GM19455 (cell line): ENCODE measurements around the gene STRADA.
"Not testable (repeated sequence)": the region's sequence is repeated elsewhere in the genome, so short reads cannot be mapped to it uniquely, and the experiment has no call there.

ENCODE experiments used
- ATAC-seq: cut with Tn5 transposase; IDR thresholded peaks from one replicate; pipeline ENCODE4 v1.9.1; 2021; ENCODE audit not compliant: unreplicated experiment

Gene STRADA

DNA sequence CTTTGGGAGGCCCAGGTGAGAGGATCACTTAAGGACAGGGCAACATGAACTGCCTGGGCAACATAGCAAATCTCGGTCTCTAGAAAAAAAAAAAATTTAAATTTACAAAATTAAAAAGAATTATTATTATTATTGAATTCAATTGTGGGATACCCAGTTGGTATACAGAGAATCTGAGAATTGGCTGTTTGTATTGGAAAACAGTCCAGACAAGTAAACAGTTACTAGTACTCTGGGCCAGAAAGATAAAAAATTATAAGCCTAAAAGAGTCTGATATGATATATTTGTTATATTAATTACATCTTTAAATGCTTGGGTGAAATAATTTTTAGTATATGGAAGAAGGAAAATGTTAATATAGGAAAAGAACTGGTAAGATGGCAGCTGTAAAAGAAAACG, 16.8 kb upstream of the STRADA start:
- ATAC-seq, result no peak

- ATAC-seq, result no peak
Measured at GRCh38 chr17:63754046-63754445, 12.4 kb upstream of the STRADA start.

- no peak for ATAC-seq
Measured at GRCh38 chr17:63753215-63753614, 11.6 kb upstream of the STRADA start.

DNA sequence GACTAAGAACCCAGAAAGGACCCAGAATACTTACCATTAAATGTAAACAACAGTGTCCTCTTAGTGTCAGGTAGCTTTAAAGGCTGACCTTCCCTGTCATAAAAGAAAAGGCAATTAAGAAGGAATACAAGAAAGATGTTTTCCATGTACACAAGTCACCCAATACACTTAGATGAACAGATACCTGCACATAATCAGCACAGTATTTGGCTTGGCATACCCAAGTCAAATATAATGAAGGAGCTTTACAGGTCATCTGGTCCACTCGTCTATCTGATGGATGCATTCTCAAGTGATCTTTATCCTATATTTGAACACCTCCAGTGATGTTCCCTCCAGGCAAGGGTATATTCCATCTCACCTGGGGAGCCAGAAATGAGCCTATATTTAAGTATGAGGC, 11.1 kb upstream of the STRADA start:
- no peak for ATAC-seq

DNA sequence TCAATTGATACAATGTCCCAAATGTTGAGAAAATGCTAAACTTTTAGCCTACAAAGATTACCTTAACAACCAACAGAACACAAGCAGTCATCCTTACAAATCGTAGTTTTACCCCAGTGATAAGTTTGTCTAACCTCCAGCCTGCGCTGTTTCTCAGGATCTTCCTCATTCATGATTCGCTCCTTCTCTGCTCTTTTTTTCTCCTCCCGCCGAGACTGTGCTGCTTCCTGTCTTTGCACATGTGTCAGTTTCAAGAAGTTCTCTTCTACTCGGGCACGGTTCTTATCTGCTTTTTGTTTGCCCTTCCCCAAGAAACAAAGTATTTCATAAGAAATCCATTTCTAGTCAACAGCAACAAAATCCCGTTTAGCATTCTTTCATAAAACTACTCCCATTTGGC, 10.2 kb upstream of the STRADA start:
- no peak for ATAC-seq

GRCh38 chr17:63741143-63741407, 524 bp downstream of the STRADA start:
- peak; percentile 36 for ATAC-seq

- ATAC-seq, result no peak
Measured at GRCh38 chr17:63740464-63741142, 996 bp downstream of the STRADA start.

DNA sequence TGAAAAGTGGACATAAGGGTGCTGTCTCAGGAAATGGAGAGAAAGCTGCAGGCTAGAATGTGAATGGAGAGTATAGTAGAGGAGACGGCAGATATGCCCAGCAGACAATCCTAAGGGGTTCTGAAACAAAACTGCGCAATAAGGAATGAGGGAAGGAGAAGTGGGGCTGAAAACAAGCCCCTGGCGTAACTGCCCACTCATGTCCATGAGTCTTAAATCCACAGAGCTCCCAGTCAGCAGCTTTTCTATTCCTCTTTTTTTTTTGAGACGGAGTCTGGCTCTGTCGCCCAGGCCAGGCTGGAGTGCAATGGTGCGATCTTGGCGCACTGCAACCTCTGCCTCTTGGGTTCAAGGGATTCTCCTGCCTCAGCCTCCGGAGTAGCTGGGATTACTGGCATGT, 5.9 kb downstream of the STRADA start:
- no peak for ATAC-seq

DNA sequence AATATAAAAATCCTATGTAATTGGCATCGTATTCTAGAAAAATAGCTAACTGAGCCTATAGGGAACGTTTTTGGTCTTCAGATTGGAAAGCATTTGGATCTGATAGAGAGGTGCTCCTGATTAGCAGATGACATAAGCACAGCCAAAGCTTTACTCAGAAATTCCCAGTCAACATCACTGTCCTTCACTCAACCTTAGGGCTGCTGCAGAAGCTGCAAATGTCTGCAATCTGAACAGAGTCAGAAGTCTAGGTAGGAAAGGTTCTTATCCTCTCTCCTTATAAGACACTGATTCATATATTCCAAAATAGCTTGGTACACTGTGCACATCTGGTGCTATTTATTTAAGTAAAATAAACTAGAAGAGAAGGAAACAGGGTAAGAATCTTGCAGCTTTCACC, 19.2 kb downstream of the STRADA start:
- ATAC-seq, result no peak

- ATAC-seq, result not testable (repeated sequence)
Measured at GRCh38 chr17:63720194-63720593, 21.4 kb downstream of the STRADA start.

- no peak for ATAC-seq
Measured at GRCh38 chr17:63718988-63719387, 22.6 kb downstream of the STRADA start.

GRCh38 chr17:63716426-63716825, 25.2 kb downstream of the STRADA start:
- ATAC-seq, result no peak

- ATAC-seq, result no peak
Measured at GRCh38 chr17:63714550-63715277, 26.9 kb downstream of the STRADA start.

GRCh38 chr17:63709110-63709509, 32.5 kb downstream of the STRADA start:
- no peak for ATAC-seq

DNA sequence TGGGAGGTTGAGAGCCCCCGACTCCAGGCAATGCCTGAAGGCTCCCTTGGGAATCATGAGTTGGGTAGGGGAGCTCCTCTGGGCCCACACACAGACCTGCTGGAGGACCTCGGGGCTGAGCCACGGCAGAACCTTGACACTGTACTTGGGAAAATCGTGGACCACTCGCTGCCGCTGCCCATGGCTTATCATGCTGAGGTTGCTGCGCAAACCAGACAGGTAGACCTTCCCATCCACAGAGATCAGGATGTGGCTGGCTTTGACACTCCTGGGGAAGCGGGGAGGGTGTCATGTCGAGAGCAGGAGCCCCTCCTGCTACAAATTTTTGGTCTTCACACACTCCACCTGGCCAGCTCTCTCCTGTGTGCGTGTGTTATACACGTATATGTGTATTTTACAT, 34.4 kb downstream of the STRADA start:
- no peak for ATAC-seq

- no peak for ATAC-seq
Measured at GRCh38 chr17:63706336-63707082, 35.1 kb downstream of the STRADA start.

DNA sequence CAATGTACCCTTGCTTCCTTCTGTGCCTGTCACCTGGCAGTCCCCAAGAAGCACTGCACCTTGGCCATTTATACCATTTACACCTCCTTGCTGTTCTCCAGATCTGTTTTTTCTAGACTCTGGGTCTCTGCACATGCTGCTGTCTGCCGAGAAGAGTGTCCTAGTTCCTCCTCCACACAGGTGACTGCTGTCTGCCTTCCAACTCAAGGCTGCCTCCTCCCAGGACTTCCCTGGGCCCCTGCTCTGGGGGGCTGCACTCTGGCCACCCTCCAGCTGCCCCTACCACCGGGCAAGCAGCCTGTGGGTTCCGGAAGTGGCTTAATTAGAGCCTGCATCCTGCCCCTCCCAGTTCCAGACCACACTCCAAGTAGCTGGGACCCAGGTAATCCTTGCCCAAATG, 35.9 kb downstream of the STRADA start:
- ATAC-seq, result no peak

- no peak for ATAC-seq
Measured at GRCh38 chr17:63704836-63705235, 36.8 kb downstream of the STRADA start.

- ATAC-seq, result no peak
Measured at GRCh38 chr17:63704259-63704576, 37.4 kb downstream of the STRADA start.

GRCh38 chr17:63703556-63704258, 37.9 kb downstream of the STRADA start:
- ATAC-seq, result no peak

DNA sequence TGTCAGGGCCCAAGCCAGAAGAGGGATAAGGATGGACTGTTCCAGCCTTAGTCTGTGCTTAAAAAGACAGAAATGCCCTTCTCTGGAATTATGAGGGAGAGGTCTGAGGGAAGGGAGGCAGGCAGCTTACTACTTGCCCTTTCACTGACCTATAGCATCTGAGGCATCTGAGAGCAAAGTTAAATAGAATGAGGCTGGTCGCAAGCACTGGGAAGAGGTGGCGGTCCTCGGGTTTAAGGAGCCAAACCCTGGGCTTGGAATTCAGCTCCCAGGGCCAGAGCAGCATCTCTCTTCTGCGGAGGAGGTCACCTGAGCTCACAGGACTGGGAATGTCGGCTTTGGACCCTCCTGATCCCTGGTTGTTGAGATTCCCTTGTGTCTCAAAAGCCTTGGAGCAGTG, 38.6 kb downstream of the STRADA start:
- ATAC-seq, result no peak

DNA sequence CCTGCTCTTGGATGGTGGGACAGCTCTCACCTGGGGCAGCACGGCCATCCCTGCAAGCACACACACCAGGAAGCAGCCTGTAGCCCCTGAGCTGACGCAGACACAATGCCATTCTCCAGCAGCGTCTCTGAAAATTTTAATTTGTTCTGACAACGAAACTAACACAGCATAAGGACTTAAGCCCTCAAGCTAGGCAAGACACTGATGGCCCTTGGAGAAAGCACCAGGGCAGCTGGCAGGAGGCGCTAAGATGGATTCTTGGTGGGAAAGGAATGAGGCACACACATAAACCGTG, 38.9 kb downstream of the STRADA start:
- no peak for ATAC-seq
